ENCODE measurements around the gene TRIM61. TPM values are rescaled to one million over a fixed set of nuclear protein-coding genes. Genes with fewer than 3 reads are reported as not detected.

TRIM61 gene
- total and polyA plus RNA-seq, 9 of the 15 experiments (the other 6 are each of a cell fraction or from before 2014, with no cell fraction given) = 0.07 to 0.92 (median 0.42) TPM

- TF ChIP-seq NFIX (CRISPR knock-in tag; IDR thresholded peaks at IDR 0.05; ENCODE audit: low read depth) (no peak), HOMEZ (CRISPR knock-in tag; IDR thresholded peaks at IDR 0.05) (no peak), FOXJ3 (CRISPR knock-in tag; IDR thresholded peaks at IDR 0.05) (no peak), WHSC1 (IDR thresholded peaks at IDR 0.05; ENCODE audit: low read length) (no peak), ZNF740 (CRISPR knock-in tag; IDR thresholded peaks at IDR 0.05) (no peak), ZNF740 (tag; IDR thresholded peaks at IDR 0.05) (no peak), LEF1 (IDR thresholded peaks at IDR 0.05) (no peak), TCF3 (CRISPR knock-in tag; IDR thresholded peaks at IDR 0.05) (no peak), SMARCA5 (IDR thresholded peaks at IDR 0.05) (no peak), MBD1 (CRISPR knock-in tag; IDR thresholded peaks at IDR 0.05) (no peak), USF1 (CRISPR knock-in tag; IDR thresholded peaks at IDR 0.05) (peak; percentile 69), NR1H2 (CRISPR knock-in tag; IDR thresholded peaks at IDR 0.05) (no peak), SNIP1 (IDR thresholded peaks at IDR 0.05; ENCODE audit: low read depth) (no peak), AFF4 (CRISPR knock-in tag; IDR thresholded peaks at IDR 0.05) (no peak), RAD21 (CRISPR knock-in tag; conservative IDR thresholded peaks at IDR 0.05 in 1 of 2, IDR thresholded peaks at IDR 0.05 in 1 of 2) (peak in 1 of 2 experiments; percentile 31; a peak in 1 of 4 replicates), FOS (IDR thresholded peaks at IDR 0.05; ENCODE audit: extremely low read depth, insufficient read length) (no peak), ZNF3 (CRISPR knock-in tag; IDR thresholded peaks at IDR 0.05) (no peak), PTRF (tag; IDR thresholded peaks at IDR 0.05) (no peak), ZBTB5 (IDR thresholded peaks at IDR 0.05) (no peak)
Observed at GRCh38 chr4:165016971-165017370, 39.5 kb upstream of the TRIM61 start (continued).

Measured in K562 (cell line).